Tibial nerve (tissue), 4 donors: ENCODE measurements around the gene CYP46A1. TPM values are rescaled to one million over a fixed set of nuclear protein-coding genes. Genes with fewer than 3 reads are reported as not detected.

Experiments used
- DNase-seq, 2 donors: peaks; one replicate each; pipeline ENCODE4 v3.0.0-alpha.2; 2019; ENCODE audit warnings: low spot score in 2 of 2
- H3K27ac ChIP-seq, 4 donors: fragments of 200-600 bp; sonication (generic) in 3 of 4; one replicate each; pipeline ENCODE4 v1.5.1; 2017 to 2019; ENCODE audit warnings: mild to moderate bottlenecking in 1 of 4
- H3K27me3 ChIP-seq, 2 donors: fragments of 200-600 bp; sonication (generic) in 1 of 2; one replicate each; pipeline versions ENCODE4 v1.5.1 to v1.6.0; 2017 to 2019
- H3K36me3 ChIP-seq, 3 donors: fragments of 200-600 bp; sonication (generic); one replicate each; pipeline ENCODE4 v1.5.1; 2018 to 2019
- H3K4me1 ChIP-seq, 4 donors: fragments of 200-600 bp; sonication (generic) in 3 of 4; one replicate each; pipeline ENCODE4 v1.5.1; 2017 to 2019
- H3K4me3 ChIP-seq, 4 donors: fragments of 200-600 bp; sonication (generic) in 3 of 4; one replicate each; pipeline ENCODE4 v1.5.1; 2017 to 2019; ENCODE audit warnings: mild to moderate bottlenecking in 1 of 4, moderate library complexity in 1 of 4
- H3K9me3 ChIP-seq, 4 donors: fragments of 200-600 bp; sonication (generic) in 3 of 4; one replicate each; pipeline ENCODE4 v1.5.1; 2017 to 2019
- EP300 ChIP-seq, 2 donors: sonication (generic); formaldehyde crosslinking; IDR thresholded peaks; one replicate each; pipeline ENCODE4 v1.6.1; 2017; ENCODE audit warnings: antibody characterized with exemption in 2 of 2, mild to moderate bottlenecking in 1 of 2
- POLR2A ChIP-seq, 2 donors: fragments of 450-650 bp; IDR thresholded peaks; one replicate each; pipeline ENCODE4 v1.6.1; 2017; ENCODE audit warnings: antibody characterized with exemption in 2 of 2, mild to moderate bottlenecking in 2 of 2, moderate library complexity in 2 of 2
- WGBS, 2 donors: methylation state at CpG; one replicate each; pipeline ENCODE4 v1.1.5; 2018; 5-methylcytosine and 5-hydroxymethylcytosine counted together
- total RNA-seq, 4 donors: library from RNA; depleted of rRNA; stranded (reverse); fragments of >200 nt; gene quantifications; one replicate each; pipeline ENCODE4 v1.1.0, GENCODE V29; 2016
- TF ChIP-seq, protein P1 (sequence below), 5 experiments: fragments of 200-600 bp in 3 of 5; fragments of 450-650 bp in 2 of 5; sonication (generic) in 3 of 5; IDR thresholded peaks; one replicate each; pipeline ENCODE4 v1.5.1; 2016 to 2019; ENCODE audit warnings: antibody characterized with exemption in 5 of 5, mild to moderate bottlenecking in 3 of 5, moderate library complexity in 2 of 5

The CYP46A1 gene
- total RNA-seq, 4 donors from 2014 or later = 1.2 to 3.7 (median 1.4) TPM

- Histone ChIP-seq H3K27me3 (no peaks in the 10 kb centered on the region), H3K9me3 (no peaks in the 10 kb centered on the region), H3K4me1 (peaks cover 0 to 83% (median 10%) of the 10 kb centered on the region in 4 donors), H3K4me3 (no peak overlapping the region), H3K27ac (peak overlapping the region in 2 of 4 donors; percentile 43 to 68), H3K36me3 (no peaks in the 10 kb centered on the region)
- TF ChIP-seq EP300 (IDR thresholded peaks at IDR 0.05) (no peak), POLR2A (IDR thresholded peaks at IDR 0.05) (no peak)
- TF ChIP-seq, protein P1, sequence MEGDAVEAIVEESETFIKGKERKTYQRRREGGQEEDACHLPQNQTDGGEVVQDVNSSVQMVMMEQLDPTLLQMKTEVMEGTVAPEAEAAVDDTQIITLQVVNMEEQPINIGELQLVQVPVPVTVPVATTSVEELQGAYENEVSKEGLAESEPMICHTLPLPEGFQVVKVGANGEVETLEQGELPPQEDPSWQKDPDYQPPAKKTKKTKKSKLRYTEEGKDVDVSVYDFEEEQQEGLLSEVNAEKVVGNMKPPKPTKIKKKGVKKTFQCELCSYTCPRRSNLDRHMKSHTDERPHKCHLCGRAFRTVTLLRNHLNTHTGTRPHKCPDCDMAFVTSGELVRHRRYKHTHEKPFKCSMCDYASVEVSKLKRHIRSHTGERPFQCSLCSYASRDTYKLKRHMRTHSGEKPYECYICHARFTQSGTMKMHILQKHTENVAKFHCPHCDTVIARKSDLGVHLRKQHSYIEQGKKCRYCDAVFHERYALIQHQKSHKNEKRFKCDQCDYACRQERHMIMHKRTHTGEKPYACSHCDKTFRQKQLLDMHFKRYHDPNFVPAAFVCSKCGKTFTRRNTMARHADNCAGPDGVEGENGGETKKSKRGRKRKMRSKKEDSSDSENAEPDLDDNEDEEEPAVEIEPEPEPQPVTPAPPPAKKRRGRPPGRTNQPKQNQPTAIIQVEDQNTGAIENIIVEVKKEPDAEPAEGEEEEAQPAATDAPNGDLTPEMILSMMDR (IDR thresholded peaks at IDR 0.05) = no peak
- DNase-seq = peak in 1 of 2 donors; percentile 11
- 63 to 74% methylated on average over 15 to 18 of the region's 18 CpGs for WGBS, 2 donors
These were observed 50.4 kb downstream of the CYP46A1 start for GRCh38 chr14:99734406-99735051.

DNA sequence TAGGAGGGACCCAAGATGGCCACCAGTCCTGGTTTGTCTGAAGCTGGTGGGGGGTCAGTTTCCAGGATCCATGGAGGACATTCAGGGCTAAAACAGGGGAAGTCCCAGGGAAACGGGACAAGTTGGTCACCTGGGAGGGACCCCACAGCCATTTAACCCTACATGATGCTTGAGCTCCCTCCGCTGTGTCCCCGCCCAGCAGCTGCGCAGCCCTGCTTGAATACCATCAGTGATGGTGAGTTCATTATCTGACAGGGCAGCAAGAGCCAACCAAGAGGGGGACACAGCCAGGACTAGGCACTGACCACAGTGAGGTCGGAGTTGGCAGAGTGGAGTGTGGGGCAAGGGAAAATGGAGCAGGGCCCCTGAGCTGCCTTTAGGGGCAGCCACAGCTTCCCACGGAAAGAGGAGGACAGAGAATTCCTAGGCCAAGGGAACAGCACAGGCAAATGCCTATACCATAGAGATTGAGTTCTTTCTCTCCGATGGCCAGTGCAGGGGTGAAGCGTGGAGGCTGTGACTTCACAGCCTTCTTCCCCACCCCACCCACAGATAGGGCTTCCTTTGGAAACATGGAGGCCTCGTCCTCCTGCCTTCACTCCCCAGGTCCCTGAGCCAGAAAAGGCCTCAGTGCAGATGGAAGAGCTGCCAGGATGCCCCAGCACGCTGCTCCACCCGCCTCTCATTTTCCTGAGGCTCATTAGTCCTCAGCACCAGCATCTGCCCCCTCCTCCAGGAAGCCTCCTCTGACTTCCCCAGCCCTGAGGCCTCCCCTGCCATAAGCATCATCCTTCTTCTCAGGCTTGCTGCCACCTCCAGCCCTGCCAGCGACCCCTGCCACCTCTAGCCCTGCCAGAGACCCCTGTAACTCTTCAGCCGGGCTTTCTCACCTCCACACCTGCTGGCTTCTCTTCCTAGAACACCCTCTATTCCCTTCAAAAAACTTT is 51.4 kb downstream of the CYP46A1 start:
- TF ChIP-seq EP300 (IDR thresholded peaks at IDR 0.05) = no peak
- TF ChIP-seq, protein P1 (IDR thresholded peaks at IDR 0.05) = no peak
- TF ChIP-seq POLR2A (IDR thresholded peaks at IDR 0.05) = no peak
- H3K9me3 ChIP-seq = no peaks in the 10 kb centered on the region
- H3K4me3 ChIP-seq = no peak overlapping the region
- H3K27me3 ChIP-seq = no peaks in the 10 kb centered on the region
- peaks cover 0 to 76% (median 9%) of the 10 kb centered on the region in 4 donors for H3K4me1 ChIP-seq
- DNase-seq = peak in 1 of 2 donors; percentile 7
- H3K27ac ChIP-seq = no peak overlapping the region
- 82 to 84% methylated on average over 13 of the region's 13 CpGs for WGBS, 2 donors
- no peaks in the 10 kb centered on the region for H3K36me3 ChIP-seq

GRCh38 chr14:99736603-99737371 is 52.7 kb downstream of the CYP46A1 start:
- no peak for TF ChIP-seq POLR2A (IDR thresholded peaks at IDR 0.05)
- TF ChIP-seq, protein P1 (IDR thresholded peaks at IDR 0.05) = no peak
- TF ChIP-seq EP300 (IDR thresholded peaks at IDR 0.05) = no peak
- Histone ChIP-seq H3K4me3 (peak overlapping the region in 1 of 4 donors; percentile 48), H3K9me3 (no peaks in the 10 kb centered on the region), H3K27ac (peak overlapping the region in 2 of 4 donors; percentile 42 to 64), H3K36me3 (no peaks in the 10 kb centered on the region), H3K4me1 (peaks cover 0 to 68% (median 5%) of the 10 kb centered on the region in 4 donors), H3K27me3 (no peaks in the 10 kb centered on the region)
- 31 to 34% methylated on average over 6 to 10 of the region's 10 CpGs for WGBS, 2 donors
- no peak for DNase-seq

DNA sequence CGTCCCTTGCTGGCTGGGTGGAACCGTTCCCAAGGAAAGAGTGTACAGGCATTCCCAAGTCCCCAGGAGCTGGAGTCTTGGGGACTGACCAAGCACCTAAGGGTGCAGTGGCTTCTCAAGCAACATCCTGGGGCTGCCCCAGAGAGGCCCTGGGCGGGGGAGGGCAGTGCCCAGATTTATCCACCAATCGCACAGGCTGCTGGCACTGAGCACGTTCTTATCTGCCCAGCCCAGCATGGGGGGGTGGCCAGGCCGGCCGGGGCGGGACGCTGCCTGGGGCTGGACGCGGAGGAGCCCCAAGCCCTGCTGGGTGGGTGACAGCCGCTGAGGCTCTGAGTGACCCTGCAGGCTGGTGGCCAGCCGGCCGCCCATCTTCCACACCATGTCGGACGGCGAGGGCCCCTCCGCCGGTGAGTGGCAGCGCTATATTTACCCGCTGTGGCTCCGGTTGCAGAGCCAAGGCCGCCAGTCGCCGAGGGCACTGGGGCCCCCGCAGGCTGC is 53.4 kb downstream of the CYP46A1 start:
- Histone ChIP-seq H3K36me3 (no peaks in the 10 kb centered on the region), H3K27ac (peak overlapping the region in 2 of 4 donors; percentile 42 to 64), H3K9me3 (no peaks in the 10 kb centered on the region), H3K27me3 (no peaks in the 10 kb centered on the region), H3K4me1 (peaks cover 0 to 63% (median 5%) of the 10 kb centered on the region in 4 donors), H3K4me3 (peak overlapping the region; percentile 10 to 48 (median 42))
- TF ChIP-seq POLR2A (IDR thresholded peaks at IDR 0.05) = no peak
- TF ChIP-seq, protein P1 (IDR thresholded peaks at IDR 0.05) = no peak
- TF ChIP-seq EP300 (IDR thresholded peaks at IDR 0.05) = no peak
- WGBS, 2 donors = 6 to 41% methylated on average over 4 to 15 of the region's 26 CpGs
- no peak for DNase-seq
